Stimulated activated CD4-positive, alpha-beta T cell treated with anti-CD3 and anti-CD28 coated beads, Interleukin-15, amount 100 ng/mL, for 48 hours (primary cell): Measurements from ENCODE around the gene MED27.

Experiments used
- DNase-seq, 2 donors: peaks; one replicate each; pipeline ENCODE4 v3.0.0-alpha.2; 2020; ENCODE audit warnings: low read depth in 2 of 2

The MED27 gene

GRCh38 chr9:132042324-132042723 lies 37.3 kb downstream of the MED27 start:
- DNase-seq: no peak

- DNase-seq: no peak
Measured at GRCh38 chr9:132041798-132042197, 37.9 kb downstream of the MED27 start.

DNA sequence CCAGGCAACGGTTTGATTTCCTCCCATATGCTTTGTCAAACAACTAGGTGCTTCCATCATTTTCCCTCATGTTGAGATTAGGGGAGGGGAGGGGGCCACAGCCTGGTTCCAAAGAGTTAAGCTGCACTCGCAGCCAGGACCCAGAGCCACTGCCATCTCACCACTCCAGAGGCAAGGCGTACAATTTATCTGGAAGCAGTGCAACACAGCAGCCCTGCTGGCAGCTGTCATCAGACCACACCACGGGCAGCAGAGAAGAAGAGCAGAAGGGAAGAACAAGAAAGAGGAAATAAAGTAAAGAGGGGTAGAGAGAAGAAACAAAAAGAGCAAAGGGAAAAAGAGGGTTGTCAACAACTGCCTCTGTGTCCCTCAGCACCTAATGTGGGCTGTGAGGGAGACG lies 38.9 kb downstream of the MED27 start:
- no peak for DNase-seq

DNA sequence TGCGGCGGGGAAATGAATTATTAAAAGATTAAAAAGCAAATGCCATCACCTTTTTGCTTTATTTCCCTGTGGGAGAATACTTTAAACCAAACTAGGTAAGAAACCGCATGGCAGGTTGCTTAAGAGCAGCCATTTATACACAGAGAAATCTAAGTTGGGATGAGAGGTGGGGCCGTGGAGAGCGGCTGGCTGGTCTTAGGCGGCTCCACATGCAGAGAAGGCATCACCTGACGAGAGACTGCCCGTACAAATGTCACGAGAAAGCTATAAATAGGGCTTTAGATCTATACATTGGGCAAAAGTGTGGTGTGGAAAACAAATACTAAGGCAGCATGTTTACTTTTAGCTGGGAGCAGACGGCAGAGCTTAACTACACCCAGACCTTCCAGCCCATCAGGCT lies 39.4 kb downstream of the MED27 start:
- DNase-seq: no peak

- DNase-seq: no peak
Measured at GRCh38 chr9:132039284-132039683, 40.4 kb downstream of the MED27 start.

- DNase-seq: no peak
Measured at GRCh38 chr9:132037458-132037857, 42.2 kb downstream of the MED27 start.

DNA sequence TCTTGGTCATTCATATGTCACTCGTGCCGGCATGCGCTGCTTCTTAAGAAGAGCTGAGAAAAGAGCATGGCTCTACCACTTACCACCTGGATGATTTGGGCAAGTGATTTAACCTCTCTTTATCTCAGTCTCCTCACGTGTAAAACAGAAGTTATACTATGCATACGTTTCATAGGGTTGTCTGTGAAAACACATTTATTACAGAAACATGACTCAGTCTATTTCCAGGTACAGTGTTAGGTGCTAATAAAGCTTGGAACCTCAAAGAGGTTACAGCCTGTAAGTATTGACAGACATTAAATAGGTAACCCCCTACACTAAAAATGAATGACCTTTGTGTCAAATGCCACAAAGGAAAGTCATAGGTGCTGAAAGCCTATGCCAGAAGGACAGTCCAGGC lies 43.1 kb downstream of the MED27 start:
- DNase-seq: no peak

- DNase-seq: no peak
Measured at GRCh38 chr9:132035679-132036078, 44.0 kb downstream of the MED27 start.

DNA sequence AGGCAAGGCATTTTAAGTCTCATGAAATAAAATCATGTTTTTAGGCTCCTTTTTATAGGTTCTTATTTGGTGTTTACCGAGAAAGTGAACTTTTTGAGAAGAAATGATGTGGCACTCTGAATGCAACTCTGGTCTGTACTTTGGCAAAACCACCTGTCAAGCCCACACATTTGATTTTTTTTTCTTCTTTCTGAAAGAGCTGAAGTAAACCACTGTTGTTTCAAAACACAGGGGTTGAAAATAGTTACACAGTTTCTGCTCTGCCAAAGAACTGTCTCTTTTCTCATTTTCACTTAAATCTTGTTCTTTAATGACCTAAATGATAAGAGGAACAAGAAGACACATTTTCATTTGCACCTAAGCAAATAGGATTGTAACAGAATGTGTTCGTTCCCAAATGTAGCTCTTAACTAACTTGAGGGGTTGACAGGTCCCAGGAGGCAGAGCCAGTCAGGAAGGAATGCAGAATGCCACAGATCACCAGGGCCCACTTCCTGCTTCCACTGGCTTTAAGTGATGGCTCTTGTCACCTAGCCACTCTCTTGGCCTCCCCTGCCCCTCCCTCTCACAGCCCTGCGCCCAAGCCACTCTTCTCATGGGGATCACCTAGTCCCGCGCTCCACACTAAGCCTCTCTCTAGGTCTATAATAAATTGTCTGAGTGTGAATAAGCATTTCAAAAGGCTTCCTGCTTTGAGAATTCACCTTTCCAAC lies 47.3 kb downstream of the MED27 start:
- no peak for DNase-seq

GRCh38 chr9:132031467-132032237 lies 48.0 kb downstream of the MED27 start:
- DNase-seq: no peak

- no peak for DNase-seq
Measured at GRCh38 chr9:132030626-132031325, 48.9 kb downstream of the MED27 start.

- no peak for DNase-seq
Measured at GRCh38 chr9:132027752-132028663, 51.7 kb downstream of the MED27 start.

GRCh38 chr9:132026932-132027585 lies 52.6 kb downstream of the MED27 start:
- no peak for DNase-seq

DNA sequence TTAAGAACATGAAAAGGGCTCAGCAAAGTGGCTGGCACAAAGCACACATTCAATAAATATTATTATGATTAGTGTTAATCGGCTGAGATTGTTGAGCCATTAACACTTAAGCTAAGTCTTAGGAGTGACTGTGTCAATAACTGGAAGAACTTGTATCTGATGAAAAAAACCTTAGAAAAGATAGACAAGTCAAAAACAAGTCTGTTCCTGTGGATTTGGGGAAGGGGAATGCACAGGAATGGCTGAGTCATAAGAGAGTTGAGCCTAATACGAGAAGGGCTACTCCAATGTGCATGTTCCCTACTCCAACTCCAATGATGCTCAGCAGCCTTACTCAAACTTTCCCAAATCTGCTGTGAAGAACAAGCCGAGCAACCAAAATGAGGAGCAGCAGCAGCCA lies 53.9 kb downstream of the MED27 start:
- no peak for DNase-seq

DNA sequence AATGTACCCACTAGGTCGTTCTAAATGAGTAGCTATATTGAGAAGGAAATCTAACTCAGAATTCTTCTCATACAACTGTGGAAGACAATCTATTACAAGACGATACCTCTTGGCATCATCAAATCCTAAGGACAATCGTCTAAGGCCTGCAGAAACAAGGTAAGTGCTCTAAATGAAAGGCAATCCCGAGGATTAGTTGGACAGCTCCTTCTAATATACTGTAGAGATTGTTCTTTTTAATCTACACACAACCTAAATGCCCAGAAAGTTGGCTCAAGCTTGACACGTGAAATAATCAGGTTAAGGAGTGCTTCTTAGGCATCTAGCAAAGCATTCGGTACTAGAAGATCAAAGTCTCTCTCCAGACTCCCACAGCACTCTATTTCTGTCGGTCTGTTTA lies 55.1 kb downstream of the MED27 start:
- no peak for DNase-seq

DNA sequence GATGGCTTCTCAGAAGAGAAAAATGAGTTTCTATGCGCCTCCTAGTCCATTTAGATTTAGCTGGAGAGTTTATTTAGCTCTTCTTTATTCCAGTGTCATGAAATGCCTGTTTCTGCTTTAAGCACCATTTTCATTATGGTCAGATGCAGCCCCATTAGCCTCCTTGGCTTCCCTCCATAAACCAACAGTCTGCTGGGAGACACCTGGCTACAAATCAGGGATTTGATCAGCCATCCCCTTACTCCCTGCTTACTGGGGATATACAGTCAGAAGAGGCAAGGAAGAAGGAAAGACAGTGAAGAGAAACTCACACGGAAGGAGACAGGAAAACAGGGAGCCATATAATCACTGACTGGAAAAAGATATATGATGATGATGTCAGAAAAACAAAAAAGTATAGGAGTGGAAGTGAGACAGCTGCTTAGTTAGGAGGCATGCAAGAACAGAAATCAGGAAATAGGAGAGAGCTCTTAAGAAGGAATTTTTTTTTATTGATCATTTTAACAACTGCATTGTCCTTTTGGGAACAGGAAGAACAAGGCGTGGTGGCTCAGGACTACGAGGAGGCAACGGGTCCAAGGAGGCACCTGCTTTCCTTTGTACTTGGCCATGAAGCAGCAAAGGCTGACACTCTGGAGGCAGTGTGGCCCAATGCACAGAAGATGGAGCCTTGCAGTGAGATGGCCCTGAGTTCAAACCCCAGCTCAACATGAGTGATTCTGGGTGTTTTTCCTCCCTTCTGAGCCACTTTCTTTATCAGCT lies 56.1 kb downstream of the MED27 start:
- DNase-seq: no peak

DNA sequence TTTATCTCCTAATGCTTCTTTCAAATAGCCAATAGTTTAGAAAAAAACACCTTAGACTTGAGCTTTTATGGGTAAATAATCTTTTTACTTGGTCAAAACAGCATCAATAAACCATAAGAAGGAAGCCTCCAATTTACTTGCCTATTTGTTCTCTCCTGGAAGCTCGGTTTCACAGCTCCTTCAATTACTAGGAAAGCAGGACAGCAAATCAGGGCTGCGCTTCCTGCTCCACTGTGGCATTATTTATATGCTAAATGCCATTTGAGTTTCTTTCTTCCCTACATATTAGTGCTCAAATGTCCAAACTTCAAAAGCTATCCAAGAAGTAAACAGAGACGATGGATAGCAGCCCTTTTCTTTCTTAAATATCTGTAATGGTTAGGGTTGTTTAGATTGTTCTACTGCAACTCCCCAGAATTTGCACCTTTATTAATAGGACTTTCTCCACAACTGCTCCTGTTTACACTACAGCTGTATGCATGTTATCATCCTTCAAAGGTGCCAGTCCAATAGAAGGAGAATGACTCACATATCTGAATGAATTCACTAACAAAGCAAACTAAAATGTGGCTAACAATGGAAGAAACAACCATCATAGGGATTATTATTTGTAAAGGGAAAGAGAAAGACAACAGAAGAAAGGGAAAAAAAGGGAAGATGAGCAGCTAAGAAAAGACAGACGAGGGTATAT lies 58.7 kb downstream of the MED27 start:
- DNase-seq: no peak

GRCh38 chr9:132020272-132020671 lies 59.4 kb downstream of the MED27 start:
- no peak for DNase-seq

DNA sequence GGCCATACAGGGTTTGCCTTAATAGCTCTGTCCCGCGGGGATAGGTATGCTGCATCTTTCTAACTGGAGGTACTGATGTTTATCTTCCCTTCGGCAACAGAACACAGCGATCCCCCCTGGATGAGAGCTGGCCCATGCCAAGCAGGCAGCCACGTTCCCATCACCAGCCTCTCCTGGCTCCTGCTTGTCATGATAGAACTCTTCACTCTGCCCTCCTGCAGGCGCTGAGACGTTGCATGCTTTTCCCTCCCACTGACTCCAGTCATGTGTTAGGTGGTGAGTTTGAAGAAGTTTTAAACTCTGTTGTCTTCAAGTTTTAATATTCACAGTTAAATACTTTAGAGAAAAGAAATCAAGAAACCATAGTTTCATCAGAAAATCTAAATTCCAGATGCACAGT lies 60.0 kb downstream of the MED27 start:
- no peak for DNase-seq

DNA sequence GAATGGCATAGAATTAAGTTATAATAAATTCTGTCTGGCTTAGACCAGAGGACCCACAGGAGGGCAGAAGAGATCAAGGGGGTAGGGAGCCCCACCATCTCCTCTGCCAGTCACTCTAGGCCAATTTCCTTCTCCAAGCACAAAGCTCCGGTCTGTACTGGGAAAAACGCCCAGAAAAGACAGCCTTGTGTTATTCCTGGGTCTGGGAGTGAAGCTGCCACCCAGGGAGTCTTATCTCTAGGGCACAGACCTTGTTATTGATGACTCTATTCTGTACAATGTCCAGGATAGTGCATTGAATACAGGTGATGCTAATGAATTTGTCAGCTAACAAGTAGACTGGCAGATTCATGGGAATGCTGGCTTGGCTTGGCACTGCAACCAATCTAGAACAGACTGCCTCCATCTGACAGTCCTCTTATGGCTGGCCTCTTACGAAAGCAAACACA lies 60.7 kb downstream of the MED27 start:
- no peak for DNase-seq
